Measurements from ENCODE around the gene TBC1D24.

The TBC1D24 gene

DNA sequence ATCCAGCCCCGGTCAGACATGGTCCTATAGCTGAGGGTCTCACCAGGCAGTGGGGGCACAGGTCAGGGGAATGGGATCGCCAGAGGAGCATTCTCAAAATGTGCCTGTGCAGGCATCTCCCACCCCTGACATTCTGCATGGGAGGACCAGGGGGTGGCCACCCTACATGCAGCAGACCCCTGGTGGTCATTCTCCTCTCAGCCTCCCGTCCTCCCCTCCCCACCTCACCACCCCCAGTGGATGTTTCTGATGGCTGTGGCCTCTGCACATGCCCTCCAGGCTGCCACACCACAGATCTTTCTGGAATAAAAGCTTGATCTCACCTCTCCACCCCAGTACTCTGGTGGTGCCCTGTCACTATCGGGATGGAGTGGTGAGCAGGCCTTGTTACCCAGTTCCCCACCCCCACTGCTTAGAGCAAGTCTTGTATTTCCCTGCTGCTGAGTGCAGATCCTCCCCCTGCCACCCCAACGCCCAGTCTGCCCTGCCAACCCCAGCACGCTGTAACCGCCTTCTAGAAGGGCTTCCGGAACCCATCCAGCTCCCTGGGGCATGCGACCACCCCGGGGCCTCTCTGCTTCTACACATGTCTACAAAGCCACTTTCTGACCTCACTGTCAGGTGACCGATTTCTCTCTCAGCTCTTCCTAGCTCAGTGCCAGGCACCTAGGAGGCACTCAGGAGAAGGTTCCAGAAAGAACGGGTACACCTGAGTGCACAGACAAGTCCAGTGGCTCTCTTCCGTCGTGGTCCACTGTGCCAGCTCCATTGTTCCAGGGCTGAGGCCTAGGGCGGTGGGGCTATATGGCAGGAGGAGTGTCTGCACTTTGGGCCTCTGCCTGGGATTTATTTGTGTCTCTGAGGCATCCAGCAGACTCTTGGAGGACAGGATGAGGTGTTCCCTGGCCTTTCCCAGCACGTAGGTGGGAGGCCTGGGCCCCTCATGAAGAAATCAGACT is 9.3 kb downstream of the TBC1D24 start:
- DNase-seq: no peak

DNA sequence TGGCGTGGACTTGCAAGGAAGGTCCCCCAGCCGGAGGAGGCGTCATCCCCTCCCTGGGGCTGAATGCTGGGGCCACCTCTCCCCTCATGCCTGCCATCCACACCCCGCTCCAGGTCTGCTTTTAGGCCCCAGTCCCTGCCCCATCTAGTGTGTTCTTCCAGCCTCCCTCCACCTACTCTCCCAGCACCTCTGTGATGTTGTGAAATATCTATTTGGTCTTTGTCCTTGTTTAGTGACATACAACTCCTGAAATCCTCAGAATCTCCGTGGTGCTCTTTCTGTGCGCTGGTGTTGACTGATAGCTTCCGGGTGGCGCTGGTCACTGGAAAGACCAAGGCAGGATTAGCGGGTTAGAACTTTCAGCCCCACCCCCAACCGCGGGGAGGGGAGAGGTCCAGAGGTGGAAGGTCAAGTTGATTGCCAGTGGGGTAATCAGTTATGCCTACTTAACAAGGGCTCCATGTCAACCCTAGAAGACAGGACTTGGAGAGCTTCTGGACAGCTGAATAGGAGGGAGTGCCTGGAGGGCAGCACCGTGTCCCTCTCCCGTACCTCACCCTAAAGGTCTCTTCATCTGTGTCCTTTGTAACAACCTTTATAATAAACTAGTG is 10.1 kb downstream of the TBC1D24 start:
- no peak for DNase-seq

DNA sequence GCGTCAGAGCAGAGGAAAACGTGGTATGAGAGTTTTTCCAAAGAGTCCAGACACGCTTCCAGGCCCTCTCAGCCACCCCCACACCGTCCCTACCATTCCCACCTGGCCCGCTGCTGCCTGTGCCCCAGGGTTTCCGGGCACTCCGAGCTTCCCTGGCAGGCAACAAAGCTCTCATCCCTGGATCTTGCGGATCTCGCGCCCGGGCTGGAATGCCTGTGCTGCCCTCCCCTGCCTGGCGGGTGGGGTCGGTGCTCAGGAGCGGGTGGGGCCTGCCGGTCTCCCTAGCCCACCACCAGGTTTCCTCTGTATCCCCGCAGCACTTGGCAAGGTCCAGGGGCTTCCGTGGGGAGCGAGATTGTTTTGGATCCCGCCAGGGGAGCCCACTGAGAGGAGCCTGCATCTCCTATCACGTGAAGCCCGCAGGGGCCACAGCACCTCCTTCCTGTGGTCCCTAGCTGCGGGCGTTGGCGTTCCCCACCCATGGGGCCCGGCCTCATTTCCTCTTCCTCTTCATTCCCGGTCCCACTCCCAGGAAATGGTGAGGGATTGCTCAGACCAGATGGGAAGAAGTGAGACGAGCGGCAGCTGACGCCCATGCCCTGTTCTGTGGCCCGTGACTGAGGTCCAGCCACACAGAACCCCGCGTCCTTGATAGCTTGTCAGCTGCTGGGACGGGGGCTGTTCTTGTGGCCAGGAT is 11.0 kb downstream of the TBC1D24 start:
- no peak for DNase-seq

DNA sequence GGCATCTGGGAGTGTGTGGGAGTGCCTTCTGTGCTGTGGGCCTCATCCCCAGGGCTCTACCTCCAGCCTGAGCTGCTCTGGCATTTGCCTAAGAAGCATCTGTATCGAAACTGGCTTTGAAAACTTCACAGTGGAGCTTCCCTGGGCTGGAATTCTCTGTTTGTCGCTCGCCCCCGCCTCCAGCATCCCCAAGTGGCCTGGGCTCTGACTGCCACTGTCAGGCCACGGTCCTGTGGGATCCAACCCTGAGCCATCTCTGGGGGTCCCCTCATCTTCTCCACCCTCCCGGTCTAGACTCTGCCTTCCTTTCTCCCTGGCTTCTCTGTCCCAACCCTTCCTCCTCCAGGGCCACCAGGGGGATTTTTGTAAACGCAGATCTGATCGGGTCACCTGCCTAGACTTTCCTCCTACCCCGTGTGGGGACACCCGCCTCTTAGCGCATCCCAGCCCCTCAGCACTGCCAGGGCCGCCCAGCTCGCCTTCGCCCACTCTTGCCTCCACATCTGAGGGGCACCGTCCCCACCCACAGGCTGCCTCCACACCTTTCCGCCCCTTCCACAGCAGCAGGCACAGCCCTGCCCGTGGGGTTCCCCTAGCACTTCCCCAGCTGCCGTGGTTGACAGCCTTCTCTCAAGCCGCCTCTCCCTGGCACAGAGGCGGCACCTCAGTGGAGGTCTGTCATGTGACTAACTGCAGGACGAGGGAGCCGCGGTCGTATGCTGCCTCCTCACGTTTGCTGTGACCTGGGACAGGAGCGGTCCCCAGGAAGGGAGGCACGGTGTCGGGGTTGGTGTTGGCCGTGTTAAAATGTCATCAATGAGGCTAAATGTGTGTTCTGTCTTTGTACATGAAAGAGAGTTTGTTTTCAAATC is 12.0 kb downstream of the TBC1D24 start:
- no peak for DNase-seq

DNA sequence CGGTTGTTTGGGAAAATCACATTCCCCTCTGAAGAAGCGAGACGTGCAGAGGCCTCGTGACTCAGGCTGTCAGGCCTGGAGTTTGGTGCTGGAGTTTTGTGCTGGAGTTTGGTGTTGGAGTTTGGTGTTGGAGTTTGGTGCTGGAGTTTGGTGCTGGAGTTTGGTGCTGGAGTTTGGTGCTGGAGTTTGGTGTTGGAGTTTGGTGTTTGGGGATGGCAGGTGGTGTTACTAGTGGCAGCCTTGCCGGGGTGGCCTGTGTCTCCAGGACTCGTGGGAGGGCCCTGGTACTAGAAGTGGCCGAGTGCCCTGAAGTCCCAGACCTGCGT is 12.6 kb downstream of the TBC1D24 start:
- no peak for DNase-seq

DNA sequence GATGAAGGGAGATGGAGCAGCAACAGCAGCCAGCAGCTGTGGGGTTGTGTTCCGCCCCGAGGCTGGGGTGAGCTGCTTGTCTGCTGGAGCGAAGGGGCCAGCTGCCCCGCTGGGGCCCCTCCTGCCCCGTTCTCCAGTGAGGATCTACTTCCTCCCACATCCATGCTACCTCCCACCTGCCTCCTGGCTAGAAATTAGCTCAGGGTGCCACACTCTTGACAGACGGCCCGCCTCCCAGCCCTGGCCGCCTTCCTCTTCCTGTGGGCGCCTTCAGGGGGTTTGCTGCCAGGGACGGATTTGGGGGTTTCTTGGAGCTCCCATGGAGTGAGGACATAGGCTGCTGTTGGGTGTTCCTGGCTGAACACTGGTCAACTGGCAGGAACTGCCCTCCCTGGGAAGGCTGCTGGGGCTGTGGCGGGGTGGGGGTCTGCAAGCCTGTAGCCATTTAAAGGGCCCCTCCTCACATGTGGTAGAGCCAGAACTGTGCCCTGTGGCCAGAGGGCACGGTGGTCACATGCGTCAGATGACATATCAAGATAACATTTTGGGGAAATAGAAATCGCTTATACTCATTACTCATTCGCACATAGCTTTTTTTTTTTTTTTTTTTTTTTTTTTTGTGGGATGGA is 13.1 kb downstream of the TBC1D24 start:
- DNase-seq: no peak

DNA sequence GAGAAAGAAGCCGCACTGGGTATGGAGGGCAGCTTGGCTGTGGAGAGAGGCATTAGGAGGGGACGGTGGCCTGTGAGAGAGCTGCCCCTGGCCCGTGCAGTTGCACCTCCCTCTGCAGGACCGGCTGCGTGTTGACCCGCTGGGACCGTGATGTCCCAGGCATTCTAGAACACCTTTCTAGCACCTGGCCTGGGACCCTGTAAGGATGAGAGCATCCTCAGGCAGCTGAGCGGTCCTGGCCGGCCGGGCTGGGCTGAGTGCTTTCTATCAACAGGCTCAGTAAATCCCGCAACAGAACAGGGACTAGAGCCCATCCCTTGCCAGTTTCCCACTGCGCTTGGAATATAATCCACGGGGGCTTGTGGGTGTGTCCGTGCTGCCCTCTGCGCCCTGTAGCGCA is 14.7 kb downstream of the TBC1D24 start:
- DNase-seq: peak; percentile 20

DNA sequence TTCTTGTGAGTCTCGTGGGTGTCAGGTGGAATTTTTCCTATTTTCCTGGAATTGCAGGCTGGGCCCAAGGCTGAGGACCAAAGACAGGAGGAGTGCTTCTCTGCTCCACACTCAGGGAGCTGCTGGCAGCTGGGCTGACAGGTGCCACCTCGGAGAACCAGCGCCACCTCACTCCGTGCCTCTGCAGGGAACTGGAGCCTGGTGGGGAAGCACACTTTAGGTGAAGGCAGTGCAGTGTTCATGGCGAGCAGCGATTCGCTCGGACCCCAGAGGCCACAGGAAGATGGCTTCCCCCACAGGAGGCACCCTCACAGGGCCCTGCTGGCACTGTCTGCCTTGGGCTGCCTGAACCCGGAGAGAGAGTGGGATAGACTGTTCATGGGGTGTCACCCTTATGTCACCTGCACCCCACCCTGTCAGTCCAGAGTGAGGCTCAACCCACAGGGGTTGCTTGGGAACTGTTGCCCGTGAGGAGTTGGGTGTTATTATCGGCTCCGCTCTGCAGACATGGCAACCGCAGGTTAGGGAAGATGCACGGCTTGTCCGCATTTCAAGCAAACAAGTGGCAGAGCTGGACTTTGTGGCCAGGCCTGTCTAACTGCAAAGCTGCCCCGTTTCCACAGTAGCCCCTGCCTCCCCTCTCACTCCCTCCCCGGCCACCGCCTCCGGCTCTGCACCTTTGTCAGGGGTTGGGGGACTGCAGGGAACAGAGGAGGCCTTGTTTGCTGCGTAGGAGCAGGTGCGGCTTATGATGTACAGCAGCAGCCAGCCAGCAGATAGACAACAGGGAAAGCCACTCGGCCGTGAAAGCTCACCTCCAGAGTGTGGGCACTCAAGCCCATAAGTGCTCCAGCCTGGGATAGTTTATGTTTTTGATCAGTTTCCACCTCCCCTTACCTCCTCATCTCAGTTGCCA is 15.5 kb downstream of the TBC1D24 start:
- peak; percentile 26 for DNase-seq

DNA sequence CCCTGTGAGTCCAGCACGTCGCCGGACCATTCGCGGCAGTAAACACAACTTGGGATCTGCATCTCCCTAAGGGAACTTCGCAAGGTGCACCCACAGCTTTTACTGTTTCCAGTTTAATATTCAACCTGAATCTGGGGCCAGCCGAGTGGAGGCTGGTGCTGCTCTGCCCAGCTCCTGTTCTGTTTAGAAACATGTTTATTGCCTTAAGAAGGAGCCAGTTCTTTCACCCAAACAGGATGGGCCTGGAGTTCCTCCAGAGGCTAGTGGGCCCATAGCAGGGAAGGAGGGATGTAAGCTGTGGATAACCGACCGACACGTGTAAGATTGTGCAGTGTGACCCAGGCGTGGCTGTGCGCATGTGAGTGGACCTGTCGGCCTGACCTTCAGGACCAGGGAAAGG is 17.4 kb downstream of the TBC1D24 start:
- DNase-seq: peak; percentile 15

DNA sequence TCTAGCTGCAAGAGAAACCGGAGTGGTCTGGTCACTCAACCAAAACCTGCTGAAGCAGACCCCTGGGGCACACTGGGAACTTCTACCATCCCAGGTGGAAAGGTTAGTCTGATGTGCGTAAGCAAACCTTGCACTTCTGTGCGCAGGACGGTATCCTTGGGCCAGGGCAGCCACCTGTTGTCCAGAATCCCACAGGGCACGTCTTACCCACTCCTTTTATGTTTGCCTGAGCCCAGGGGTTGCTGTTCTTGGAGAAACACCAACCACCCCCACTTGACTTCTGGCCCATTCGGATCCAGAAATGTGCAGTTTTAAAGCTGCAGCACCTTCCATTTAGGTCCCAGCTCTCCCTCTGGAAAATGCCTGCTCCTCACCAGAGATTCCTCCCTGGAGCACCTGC is 18.7 kb downstream of the TBC1D24 start:
- peak; percentile 3 for DNase-seq

DNA sequence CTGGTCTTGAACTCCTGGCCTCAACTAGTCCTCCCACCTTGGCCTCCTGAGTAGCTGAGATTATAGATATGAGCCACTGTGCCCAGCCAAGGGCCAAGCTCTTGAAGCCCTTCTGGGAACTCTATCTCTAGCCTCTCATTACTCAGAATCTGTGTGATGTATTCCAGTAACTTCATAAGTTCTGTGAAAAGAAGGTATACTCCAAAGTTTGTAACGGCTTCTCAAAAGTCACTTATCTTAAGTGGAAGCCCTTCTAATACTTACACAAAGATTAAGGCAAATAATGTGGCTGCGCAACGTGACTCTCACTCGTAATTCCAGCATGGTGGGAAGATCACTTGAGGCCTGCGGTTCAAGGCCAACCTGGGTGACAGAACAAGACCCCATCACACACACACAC is 19.7 kb downstream of the TBC1D24 start:
- DNase-seq: peak; percentile 6

DNA sequence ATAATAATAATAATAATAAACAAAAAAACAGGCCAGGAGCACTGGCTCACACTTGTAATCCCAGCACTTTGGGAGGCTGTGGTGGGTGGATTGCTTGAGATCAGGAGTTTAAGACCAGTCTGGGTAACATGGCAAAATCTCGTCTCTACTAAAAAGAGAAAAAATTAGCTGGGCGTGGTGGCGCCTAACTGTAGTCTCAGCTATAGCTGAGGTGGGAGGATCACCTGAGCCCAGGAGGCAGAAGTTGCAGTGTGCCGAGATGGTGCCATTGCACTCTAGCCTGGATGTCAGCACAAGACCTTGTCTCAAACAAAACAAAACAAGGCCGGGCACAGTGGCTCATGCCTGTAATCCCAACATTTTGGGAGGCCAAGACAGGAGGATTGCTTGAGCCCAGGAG is 20.1 kb downstream of the TBC1D24 start:
- DNase-seq: peak; percentile 4

DNA sequence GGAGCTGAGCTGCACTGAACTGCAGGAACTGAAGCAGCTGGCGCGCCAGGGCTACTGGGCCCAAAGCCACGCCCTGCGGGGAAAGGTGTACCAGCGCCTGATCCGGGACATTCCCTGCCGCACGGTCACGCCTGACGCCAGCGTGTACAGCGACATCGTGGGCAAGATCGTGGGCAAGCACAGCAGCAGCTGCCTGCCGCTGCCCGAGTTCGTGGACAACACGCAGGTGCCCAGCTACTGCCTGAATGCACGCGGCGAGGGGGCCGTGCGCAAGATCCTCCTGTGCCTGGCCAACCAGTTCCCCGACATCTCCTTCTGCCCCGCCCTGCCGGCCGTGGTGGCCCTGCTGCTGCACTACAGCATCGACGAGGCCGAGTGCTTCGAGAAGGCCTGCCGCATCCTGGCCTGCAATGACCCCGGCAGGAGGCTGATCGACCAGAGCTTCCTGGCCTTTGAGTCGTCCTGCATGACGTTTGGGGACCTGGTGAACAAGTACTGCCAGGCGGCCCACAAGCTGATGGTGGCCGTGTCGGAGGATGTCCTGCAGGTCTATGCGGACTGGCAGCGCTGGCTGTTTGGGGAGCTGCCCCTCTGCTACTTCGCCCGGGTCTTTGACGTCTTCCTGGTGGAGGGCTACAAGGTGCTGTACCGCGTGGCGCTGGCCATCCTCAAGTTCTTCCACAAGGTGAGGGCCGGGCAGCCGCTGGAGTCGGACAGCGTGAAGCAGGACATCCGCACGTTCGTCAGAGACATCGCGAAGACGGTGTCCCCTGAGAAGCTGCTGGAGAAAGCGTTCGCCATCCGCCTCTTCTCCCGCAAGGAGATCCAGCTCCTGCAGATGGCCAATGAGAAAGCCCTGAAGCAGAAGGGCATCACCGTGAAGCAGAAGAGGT is 21.5 kb downstream of the TBC1D24 start:
- DNase-seq: peak; percentile 25

DNA sequence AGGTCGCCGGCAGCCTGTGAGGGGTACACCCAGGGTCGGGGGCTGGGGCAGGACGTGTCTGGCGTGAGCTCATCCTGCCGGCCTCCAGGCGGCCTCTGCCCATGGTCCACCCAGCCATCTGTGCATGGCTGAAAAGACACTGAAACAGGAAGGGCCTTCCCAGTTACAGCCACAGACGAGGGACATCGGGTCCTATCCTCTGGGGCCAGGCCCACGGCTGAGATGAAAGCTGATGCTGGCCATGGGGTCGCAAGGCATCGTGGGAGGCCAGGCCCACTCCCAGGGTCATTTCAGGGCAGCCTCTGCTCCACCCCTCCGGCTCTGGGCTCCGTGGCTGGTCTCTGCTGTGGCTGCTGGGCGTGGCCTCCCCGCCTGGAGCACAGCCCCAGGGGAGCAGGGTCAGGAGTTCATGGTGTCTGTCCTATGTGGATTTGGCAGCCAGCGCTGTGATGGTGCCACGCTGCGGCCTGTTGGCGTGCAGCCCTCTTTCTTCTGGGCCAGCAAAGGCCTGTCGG is 22.2 kb downstream of the TBC1D24 start:
- peak; percentile 71 for DNase-seq

DNA sequence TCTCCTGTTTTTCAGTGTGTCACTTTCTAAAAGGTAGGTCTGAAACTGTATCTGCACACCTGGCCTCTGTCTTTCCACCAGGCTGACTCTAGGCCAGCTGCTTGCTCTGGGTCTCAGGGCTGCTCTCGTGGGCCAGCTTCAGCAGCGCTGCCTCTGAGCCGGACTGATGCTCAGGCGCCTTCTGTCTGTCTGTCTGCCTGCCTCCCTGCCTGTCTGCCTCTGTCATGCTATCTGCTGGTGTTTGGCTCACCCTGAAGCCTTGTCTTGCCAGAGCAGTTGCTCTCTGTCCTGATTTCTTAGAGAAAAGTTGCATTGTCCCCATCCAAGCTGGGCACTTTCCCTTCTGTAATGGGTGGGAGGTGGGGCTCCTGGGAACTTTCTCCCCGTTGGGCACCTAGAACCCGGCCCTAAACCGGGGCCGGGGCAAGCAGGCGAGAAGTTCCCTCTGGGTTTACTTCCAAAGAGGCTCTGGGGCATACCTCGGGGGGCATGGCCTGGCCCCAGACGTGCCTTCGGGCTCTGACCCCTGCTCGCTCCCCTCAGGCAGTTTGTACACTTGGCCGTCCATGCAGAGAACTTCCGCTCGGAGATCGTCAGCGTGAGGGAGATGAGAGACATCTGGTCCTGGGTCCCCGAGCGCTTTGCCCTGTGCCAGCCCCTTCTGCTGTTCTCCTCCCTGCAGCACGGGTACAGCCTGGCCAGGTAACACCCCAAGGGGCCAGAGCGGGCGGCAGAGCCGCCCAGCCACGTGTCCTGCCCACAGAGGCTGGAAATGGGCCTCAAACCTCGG is 23.0 kb downstream of the TBC1D24 start:
- DNase-seq: peak; percentile 23

DNA sequence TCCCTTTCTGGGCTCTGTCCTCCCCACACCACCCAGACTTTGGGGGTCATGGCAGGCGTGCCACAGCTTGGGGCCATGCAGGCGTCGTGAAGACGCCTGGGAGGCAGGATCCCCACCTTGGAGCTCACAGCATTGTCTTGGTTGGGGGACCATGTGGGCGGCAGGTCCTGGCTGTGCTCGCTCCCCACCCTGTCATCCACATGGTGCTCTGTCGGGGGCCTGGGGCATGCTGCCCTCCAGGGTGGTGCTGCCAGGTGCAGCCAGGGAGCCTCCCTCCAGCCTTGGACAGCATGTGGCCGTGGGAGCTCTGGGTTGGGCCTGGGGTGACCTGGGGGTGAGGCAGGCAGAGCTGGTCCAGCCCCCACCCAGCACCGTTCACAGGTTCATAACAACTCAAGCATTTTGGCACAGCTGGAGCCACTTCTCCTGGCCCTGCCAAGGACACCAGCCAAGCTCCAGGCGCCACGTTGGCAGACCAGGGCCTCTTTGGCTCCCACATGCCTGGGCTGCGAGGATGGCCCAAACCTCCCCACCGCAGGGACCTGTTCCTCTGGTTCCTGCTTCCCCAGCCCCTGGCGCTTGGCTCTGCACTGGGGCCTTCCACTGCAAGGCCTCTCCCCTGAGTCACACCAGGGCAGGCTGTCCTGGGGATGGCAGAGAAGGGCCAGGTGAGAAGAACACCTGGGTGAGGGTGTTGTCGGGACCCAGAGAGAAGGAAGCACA is 23.8 kb downstream of the TBC1D24 start:
- peak; percentile 21 for DNase-seq

DNA sequence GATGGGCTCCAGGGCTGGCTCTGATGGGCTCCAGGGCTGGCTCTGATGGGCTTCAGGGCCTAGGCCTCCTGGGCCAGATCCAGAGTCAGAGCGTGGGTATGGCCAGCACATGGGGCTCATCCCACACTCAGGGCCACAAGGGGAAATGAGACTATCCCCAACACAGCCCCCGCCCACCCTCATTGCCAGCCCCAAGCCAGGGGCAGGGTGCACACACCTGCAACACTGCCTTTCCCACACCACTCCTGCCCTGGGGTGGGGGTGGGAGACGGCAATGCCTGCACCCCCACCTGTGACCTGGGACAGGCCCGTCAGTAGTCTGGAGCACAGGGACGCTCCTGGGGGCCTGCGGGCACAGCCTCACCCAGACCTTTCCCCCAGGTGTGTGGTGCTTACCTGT is 24.5 kb downstream of the TBC1D24 start:
- peak; percentile 15 for DNase-seq

DNA sequence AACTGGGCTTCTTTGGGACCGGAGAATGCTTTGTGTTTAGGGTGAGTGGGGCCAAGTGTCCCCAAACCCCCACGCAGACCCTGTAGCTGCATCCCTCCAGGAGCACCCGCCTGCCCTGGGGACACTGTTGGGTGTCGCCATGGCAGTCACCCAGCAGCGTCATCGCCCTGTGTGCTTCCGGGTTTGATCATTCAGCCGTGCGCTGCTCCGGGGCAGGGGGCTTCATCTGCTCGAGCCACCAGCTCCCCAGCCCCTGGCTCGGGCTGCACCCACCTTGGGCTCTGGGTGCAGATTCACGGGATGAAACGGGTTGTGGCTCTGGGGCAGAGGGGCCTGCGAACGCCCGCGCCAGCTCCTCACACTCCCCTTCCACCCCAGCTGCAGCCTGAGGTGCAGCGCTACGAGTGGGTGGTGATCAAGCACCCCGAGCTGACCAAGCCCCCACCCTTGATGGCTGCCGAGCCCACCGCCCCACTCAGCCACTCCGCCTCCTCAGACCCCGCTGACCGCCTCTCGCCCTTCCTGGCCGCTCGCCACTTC is 25.0 kb downstream of the TBC1D24 start:
- no peak for DNase-seq
